HG03280 (cell line): ENCODE measurements around the gene LAMC3.

Experiments used
- ATAC-seq: cut with Tn5 transposase; IDR thresholded peaks from one replicate; pipeline ENCODE4 v1.9.1; 2021; ENCODE audit warnings: mild to moderate bottlenecking, moderate library complexity; ENCODE audit not compliant: unreplicated experiment

Gene LAMC3

GRCh38 chr9:131011274-131012022, 2.5 kb downstream of the LAMC3 start:
- no peak for ATAC-seq

- no peak for ATAC-seq
Measured at GRCh38 chr9:131012023-131012334, 3.0 kb downstream of the LAMC3 start.

- ATAC-seq, result no peak
Measured at GRCh38 chr9:131012396-131012917, 3.5 kb downstream of the LAMC3 start.

GRCh38 chr9:131013015-131013755, 4.2 kb downstream of the LAMC3 start:
- no peak for ATAC-seq

- no peak for ATAC-seq
Measured at GRCh38 chr9:131013771-131014676, 5.0 kb downstream of the LAMC3 start.

- ATAC-seq, result no peak
Measured at GRCh38 chr9:131015112-131015511, 6.1 kb downstream of the LAMC3 start.

GRCh38 chr9:131015876-131016397, 7.0 kb downstream of the LAMC3 start:
- ATAC-seq, result no peak

GRCh38 chr9:131017067-131017466, 8.1 kb downstream of the LAMC3 start:
- ATAC-seq, result no peak

- ATAC-seq, result no peak
Measured at GRCh38 chr9:131018621-131019020, 9.6 kb downstream of the LAMC3 start.

- ATAC-seq, result no peak
Measured at GRCh38 chr9:131019388-131020239, 10.6 kb downstream of the LAMC3 start.

GRCh38 chr9:131020388-131020787, 11.4 kb downstream of the LAMC3 start:
- ATAC-seq, result no peak

- no peak for ATAC-seq
Measured at GRCh38 chr9:131020862-131021261, 11.9 kb downstream of the LAMC3 start.

- no peak for ATAC-seq
Measured at GRCh38 chr9:131021785-131022184, 12.8 kb downstream of the LAMC3 start.

GRCh38 chr9:131024978-131025868, 16.2 kb downstream of the LAMC3 start:
- ATAC-seq, result no peak

- no peak for ATAC-seq
Measured at GRCh38 chr9:131025953-131026858, 17.2 kb downstream of the LAMC3 start.

GRCh38 chr9:131027048-131027871, 18.3 kb downstream of the LAMC3 start:
- ATAC-seq, result no peak

- no peak for ATAC-seq
Measured at GRCh38 chr9:131027872-131028179, 18.9 kb downstream of the LAMC3 start.
